HG03135 (cell line): ENCODE results near the gene VAMP3.
"Not testable (repeated sequence)": the region's sequence is repeated elsewhere in the genome, so short reads cannot be mapped to it uniquely, and the experiment has no call there.

Source experiments
- ATAC-seq: cut with Tn5 transposase; IDR thresholded peaks from one replicate; pipeline ENCODE4 v1.9.1; 2021; ENCODE audit warnings: mild to moderate bottlenecking, moderate library complexity; ENCODE audit not compliant: unreplicated experiment

Gene VAMP3

DNA sequence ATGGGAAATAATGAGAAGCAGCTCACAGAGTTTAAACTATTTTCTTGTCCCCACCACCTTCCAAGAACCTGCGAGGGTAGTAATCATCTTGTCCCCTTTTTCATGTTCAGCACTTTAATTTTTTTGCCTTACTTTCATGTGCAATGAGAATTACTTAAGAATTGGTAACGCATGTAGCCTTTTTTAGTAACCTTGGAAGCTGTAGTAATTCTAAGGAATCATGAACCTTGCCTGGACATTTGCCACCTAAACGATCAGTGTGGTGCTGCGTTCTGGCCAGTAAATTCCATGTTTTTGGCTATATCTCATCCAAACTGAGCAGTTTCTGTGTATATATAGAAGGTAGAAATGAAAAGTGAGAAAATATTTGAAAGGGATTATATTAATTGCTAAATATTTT is 3.9 kb upstream of the VAMP3 start:
- no peak for ATAC-seq

DNA sequence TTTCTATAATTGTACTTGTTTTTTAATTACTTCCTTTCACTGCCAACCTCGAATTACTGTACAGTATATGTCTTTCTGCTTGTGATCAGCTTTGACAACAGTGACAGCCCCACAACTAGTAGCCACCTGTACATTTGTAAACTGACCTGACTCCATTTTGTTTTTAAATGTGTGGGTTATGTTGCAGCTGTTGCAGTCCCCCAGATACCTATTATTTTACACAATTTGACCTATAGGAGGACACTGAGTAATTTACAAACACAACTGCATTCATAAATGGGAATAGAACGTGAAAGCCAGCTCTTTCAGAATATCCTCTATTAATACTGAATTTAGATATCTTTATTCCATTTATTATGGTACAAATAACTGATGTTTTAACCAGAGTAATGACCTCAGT is 2.5 kb upstream of the VAMP3 start:
- no peak for ATAC-seq

DNA sequence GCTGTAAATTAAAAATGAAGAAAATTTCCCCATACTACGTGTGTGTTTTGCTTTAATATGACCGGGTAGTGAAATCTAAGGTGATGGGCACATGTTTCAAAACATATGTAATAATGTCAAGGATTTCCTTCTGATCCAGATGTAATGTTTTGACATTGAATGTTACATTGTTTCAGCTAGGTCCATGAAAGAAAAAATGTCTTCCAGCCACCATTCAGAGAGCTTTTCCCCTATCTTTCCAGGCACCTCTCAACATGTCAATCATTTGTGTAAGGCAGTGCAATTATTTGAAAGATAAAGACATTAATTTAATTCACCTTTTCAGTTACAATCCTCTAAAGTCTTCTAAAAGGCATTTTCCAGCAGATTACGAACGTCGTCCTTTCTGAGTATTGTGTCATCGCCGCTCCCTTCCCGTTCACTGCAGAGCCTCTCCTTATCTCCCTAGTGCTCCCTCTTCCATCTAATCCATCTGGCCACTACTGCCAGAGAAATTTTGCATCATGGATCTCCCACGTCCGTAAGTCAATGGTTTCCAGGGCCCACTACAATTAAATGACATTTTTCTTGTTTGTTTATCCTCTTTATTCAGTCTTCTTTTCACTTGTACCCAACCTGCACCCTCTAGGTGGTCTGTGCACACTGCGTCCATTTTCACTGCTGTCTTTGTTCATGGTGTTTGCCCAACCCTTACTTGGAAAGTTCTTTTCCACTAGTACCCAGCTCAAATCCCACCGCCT is 1.3 kb upstream of the VAMP3 start:
- ATAC-seq: no peak

DNA sequence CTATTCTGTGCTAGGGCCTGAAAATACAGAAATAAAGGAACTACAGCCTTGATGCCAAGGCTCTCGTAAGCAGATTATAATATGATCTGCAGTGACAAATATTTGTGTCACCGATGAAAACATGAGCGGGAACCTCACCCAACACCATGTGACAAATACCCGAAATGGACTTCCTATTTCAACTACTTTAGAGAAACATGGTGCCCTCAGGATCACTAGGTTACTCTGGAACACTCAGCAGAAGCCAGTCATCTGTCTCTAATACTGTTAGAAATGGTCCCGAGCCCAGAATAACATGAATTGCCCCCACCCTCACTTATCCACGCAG is 463 bp upstream of the VAMP3 start:
- no peak for ATAC-seq

DNA sequence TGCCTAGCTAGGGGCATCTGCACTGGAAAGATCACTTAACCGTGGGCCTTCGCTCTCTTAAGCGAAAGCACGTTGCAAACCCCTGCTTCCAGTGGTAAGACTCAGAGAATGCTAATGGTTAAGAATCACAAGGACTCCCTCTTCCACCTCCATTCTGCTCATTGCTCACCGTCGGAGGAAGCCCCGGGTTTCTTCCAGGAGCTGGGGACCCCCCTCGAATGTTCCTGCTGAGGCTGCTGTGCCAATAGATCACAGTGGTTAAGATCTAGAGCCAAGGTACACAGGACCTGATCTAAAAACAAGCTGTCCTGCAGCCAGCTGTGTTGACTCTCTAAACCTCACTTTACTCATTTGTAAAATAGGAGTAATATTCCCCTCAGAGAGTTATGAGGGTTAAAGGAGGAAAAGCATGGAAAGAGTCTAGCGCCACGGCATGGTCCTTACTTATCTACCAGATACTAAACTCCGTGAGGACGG is 765 bp downstream of the VAMP3 start:
- ATAC-seq: no peak

DNA sequence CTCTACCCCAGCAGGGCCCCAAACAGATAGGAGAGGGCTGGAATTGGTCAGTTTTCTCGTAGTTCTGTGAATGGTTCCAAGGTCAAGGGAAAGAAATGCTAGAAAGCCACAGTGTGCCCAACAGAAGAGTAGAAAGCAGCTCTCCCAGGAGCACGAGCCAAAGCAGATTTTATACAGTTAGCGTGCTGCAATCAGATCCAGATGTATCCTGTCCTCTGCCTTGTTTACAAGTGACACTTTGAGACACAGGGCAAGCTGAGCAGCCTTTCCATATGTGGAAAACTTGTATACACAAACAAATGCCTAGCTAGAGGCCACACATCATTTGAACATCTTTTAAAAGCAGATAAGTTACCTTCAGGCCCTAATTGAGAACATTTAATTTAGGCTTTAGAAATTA is 6.5 kb downstream of the VAMP3 start:
- ATAC-seq: no peak

DNA sequence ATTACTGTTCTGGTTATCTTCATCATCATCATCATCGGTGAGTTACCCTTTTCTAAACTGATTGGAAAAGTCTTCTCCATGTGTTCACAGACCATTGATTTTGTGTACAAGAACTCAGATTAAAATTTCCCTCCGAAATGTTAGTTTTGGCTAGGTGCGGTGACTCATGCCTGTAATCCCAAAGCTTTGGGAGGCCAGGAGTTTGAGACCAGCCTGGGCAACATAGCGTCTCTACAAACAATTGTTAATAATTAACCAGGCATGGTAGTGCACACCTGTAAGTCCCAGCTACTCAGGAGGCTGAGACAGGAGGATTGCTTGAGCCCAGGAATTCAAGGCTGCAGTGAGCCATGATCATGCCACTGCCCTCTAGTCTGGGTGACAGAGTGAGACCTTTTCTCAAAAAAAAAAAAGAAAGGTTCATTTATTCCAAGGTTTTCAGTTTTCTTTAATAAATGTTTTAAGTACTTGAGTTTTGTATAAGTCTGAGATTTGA is 7.1 kb downstream of the VAMP3 start:
- no peak for ATAC-seq

DNA sequence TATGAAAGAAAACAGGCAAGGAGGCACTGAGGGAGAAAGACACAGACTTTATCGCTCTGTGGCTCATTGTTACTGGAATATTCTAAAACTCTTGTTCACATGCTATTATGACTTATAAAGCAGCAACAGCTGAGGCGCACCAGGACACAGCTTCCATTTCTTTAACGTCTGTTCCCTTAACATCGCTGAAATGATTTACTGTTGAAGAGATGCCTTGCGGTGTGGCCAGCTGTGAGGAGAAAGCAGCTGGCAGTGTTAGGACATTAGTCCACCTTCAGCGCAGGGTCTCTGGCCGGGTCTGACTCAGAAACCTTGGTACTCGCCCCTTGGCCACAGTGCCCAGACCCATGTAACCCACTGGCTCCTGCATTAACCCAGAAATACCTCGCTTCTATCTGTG is 9.9 kb downstream of the VAMP3 start:
- ATAC-seq: no peak

DNA sequence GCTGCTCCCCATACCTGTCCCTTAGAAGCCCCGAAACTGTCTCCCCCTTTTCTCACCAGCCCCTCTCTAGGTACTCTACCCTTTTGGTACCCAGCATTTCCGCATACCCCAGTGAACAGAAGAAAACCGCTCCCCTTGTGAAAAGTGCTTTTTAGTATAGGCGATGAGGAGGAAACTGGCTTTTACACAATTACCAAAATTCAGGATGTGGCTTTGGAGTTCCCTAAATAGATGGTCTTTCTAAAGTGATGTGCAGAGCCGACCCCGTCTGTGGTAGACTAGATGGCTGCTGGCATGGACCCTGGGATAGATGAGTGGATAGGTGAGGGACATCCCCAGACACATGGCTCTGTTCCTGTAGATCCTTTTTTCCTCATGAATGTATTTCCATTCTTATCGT is 10.4 kb downstream of the VAMP3 start:
- ATAC-seq: no peak

DNA sequence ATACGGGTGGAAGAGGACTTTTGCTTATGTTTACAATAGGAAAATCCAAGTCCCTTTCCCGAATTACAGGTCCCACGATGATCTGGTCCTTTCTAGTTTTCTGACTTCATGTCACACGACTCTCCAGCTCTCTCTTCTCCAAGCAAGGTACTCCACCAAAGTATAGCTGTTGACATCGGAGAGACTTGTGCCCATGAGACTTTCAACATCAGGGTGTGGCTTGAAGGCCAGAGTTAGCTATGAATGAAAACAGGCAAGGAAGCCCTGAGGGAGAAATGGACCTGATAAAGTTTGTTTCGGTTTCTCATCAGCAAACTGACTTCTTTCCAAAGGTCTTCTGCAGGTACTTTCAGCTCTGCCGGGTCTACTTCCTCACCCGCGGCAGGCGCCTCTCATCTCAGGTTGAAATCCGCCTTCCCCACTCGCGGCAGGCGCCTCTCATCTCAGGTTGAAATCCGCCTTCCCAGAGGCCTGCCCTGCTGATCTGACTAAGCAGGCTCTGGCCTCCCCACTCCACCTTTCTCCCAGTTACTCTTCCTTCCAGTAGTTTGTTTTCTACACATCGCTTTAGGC is 10.9 kb downstream of the VAMP3 start:
- no peak for ATAC-seq

DNA sequence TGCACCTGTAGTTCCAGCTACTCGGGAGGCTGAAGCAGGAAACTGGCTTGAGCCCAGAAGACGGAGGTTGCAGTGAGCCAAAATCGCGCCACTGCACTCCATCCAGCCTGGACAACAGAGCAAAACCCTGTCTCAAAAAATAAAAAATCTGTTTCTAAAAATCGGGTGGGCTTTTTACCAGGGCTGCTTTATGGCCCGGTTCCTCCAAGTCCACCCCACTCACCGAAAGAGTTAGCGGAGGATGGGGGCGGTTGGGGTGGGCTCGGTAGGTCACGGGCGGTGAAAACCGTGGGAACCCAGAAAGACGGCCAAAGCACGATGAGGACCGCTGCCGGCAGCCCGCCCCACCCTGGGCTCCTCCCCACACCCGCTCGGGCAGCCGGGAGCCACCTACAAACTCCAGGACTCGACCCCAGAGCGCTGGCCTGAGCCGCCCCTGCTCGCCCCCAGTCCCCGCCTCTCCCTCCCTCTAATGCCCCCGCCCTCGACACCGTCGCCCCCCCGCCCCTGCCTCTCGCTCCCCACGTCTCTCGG is 12.1 kb downstream of the VAMP3 start:
- no peak for ATAC-seq

DNA sequence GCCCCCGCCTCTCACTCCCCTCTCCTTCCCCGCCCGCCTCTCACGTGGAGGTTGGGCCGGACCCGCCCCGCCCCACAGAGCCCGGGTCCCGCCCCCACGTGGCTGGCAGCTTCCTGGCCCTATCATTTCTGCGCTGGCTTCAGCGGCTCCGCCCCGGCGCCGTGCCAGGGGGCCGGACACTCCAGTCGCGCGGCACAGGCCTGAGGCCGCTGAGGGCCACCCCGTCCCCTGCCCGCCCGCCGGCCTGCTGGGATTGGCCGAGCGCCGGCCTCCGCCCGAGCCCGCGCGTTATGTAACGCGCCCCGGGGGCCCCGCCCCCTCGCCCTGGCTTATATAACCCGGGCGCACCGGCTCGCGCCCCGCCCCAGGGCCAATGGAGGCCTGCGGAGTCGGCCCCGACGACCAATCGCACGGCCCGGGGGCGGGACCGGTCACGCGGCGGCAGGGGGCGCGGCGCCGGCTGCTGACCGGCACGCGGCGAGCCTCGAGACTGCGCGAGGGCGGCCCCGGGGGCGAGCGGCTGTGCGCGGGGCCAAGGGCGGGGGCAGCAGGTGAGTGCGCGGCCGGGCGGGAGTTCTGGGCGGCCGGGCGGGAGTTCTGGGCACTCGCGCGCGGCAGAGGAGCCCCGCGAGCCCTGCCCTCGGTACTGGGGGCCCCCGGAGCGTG is 12.9 kb downstream of the VAMP3 start, which contains the start of gene PER3:
PER3 (plus strand) TSS at position 466 of the 666 bp plus-strand sequence. CDS start 587 bp downstream, outside the sequence.
- peak; percentile 88 for ATAC-seq

DNA sequence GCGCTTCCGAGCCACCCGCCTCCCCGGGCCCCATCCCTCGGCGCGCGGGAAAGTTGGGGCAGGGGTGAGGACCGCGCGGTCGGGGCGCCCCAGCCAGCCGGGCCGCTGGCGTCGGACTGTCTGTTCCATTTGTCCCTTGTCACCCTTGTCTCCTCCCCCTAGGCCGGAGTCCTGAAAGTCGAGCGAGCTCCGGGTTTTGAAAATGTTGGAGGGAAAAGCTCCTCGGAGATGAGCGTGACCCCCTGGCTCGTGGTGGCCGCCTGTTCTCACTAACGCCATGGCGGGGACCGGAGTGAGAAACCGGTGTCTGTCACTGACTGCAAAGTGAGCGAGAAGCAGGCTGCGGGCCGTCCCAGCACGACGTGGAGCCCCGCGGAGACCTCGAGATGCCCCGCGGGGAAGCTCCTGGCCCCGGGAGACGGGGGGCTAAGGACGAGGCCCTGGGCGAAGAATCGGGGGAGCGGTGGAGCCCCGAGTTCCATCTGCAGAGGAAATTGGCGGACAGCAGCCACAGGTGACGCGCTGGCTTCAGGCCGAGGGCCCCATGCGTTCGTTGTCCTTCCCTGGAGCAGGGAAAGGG is 13.5 kb downstream of the VAMP3 start:
- ATAC-seq: no peak

DNA sequence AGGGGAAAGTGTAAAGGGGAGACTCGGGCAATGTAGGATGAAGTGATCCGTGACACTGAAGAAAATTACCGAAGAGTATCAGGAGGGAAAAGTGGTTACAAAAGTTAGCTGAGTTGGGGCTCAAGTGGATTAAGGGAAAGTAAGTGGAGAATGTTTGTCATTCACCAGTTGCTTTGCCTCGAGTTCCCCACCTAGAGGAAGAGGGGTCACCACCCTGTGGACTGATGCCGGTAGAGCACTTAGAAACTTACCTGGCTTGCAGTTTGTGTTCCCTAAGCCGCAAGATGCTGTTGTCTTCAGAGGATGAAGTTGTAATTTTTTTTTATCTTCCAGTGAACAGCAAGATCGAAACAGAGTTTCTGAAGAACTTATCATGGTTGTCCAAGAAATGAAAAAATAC is 14.0 kb downstream of the VAMP3 start:
- no peak for ATAC-seq

DNA sequence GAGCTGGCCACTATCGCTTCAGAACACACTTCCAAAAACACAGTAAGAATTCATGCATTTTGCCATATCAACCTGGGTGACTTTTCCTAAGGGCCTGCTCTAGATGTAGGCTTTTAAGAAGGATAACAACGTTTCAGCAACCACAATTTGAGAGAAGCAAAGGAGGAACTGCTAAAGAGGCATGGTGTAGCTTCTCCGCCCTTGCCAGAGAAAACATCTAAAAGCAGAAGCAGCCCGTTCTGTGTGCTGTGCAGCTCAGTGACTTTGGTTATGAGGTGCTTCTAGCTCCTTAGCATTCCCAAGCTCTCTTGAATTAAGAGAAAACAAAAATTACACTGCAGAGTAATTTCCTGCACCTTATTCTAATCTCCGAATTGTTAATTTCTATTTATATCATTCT is 15.7 kb downstream of the VAMP3 start:
- ATAC-seq: no peak

DNA sequence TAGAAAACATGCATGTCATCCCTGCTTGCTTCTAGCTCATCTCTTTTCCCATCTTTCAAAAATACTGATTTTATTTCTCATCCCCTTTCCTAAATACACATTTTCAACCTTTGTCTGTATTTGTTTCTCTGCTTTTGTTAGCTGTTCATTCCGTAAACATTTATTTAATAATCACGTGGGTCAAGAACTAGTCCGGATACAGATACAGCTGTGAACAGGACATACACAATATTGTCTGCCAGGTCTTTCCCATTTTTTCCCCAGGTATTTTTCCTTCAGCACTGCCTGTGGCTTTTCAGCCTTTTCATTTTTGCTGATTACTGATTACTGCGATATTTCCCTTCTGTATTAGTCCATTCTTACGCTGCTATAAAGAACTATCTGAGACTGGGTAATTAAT is 18.7 kb downstream of the VAMP3 start:
- ATAC-seq: no peak

DNA sequence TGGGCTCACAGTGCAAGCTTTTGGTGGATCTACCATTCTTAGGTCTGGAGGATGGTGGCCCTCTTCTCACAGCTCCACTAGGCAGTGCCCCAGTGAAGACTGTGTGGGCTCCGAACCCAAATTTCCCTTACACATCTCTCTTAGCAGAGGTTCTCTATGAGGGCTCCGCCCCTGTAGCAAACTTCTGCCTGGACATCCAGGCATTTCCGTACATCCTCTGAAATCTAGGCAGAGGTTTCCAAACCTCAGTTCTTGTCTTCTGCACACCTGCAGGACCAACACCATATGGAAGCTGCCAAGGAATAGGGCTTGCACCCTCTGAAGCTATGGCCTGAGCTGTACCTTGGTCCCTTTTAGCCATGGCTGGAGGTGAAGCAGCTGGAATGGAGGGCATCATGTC is 19.9 kb downstream of the VAMP3 start:
- ATAC-seq: not testable (repeated sequence)

DNA sequence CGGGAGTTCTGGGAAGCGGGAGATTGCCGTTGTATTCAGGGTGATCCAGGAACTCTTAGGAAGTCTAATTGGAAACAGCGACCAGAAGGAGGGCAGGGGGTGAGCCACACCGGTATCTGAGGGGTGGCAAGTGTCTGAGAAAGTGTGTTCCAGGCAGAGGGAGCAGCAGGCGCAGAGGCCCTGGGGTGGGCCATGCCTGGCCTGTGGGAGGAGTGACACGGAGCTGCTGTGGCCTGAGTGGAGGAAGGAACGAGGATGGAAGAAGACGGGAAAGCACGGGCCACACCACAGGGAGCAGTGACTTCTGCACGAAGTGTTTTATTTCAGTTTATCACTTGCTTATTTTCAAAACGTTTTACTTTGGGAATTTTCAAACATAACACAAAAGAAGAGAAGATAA is 24.3 kb downstream of the VAMP3 start:
- no peak for ATAC-seq

DNA sequence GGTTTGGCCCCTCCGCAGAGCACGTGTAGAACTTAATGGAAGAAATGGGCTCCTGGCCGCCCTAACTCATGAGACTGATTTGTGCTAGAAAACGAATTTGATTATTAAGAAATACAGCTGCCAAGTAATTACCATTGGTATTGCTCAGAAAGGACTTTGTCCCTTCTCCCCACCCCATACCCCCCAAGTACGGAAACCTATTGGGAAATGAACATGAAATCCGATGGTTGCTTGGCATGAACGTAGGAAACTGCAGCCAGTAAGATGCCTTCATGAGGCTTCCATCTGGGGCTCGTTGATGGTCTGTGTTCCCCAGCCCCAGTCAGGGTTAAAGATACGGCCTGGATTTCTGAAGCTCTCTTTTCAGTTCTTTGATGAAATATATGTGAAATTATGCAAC is 34.4 kb downstream of the VAMP3 start:
- no peak for ATAC-seq

DNA sequence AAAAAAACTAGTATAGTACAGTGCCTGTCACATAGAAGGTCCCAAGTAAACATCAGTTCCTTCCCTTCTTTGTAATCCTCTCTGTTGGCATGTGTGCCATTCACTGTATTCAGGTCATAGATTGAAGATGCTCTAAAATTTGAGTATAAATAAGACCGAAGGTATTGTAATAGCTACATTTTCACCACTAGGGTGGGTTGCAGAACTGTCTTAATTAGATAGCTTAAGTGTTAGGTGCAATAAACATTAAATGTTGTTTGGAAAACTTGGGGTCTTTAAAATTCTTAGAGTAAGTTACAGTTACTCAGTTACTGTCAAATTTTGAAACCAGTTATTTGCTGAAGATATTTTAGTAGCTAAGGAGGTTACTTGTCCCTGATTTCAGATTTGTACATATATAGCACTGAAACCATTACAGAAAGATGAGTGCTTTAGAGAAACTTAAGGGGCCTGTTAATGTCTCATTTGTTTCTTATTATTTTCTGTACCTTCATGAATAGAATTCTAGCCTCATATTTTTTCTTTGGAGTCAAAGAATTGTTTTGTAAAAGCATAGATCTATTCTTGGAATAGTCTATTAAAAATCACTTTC is 37.3 kb downstream of the VAMP3 start:
- no peak for ATAC-seq

DNA sequence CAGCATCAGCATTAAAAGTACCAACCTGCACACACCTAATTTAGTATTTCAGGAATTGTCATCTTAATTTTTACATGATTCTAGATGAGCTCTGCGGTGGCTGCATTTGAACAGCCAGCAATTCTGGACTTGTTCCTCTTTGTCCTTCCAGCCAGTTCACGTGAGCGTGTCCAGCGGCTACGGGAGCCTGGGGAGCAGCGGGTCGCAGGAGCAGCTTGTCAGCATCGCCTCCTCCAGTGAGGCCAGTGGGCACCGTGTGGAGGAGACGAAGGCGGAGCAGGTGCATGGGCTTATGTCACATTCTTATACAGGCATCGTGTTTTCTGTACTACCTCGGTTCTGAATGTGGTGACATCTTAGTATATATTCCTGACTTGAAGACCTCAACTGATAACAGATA is 38.6 kb downstream of the VAMP3 start:
- no peak for ATAC-seq
